ENCODE data around the gene TTC3.
A peak's percentile ranks its signal among the peaks of the same experiment; 100 is the strongest.
"Not testable (repeated sequence)": the region's sequence is repeated elsewhere in the genome, so short reads cannot be mapped to it uniquely, and the experiment has no call there.

The TTC3 gene

GRCh38 chr21:37214952-37215351, 141.9 kb downstream of the TTC3 start:
- TF ChIP-seq, protein P1, sequence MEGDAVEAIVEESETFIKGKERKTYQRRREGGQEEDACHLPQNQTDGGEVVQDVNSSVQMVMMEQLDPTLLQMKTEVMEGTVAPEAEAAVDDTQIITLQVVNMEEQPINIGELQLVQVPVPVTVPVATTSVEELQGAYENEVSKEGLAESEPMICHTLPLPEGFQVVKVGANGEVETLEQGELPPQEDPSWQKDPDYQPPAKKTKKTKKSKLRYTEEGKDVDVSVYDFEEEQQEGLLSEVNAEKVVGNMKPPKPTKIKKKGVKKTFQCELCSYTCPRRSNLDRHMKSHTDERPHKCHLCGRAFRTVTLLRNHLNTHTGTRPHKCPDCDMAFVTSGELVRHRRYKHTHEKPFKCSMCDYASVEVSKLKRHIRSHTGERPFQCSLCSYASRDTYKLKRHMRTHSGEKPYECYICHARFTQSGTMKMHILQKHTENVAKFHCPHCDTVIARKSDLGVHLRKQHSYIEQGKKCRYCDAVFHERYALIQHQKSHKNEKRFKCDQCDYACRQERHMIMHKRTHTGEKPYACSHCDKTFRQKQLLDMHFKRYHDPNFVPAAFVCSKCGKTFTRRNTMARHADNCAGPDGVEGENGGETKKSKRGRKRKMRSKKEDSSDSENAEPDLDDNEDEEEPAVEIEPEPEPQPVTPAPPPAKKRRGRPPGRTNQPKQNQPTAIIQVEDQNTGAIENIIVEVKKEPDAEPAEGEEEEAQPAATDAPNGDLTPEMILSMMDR (IDR thresholded peaks at IDR 0.05; ENCODE audit: borderline replicate concordance, insufficient read depth, low read depth, low read length) = no peak
- no peak overlapping the region for H3K4me3 ChIP-seq (ENCODE audit: low read depth, low read length)

DNA sequence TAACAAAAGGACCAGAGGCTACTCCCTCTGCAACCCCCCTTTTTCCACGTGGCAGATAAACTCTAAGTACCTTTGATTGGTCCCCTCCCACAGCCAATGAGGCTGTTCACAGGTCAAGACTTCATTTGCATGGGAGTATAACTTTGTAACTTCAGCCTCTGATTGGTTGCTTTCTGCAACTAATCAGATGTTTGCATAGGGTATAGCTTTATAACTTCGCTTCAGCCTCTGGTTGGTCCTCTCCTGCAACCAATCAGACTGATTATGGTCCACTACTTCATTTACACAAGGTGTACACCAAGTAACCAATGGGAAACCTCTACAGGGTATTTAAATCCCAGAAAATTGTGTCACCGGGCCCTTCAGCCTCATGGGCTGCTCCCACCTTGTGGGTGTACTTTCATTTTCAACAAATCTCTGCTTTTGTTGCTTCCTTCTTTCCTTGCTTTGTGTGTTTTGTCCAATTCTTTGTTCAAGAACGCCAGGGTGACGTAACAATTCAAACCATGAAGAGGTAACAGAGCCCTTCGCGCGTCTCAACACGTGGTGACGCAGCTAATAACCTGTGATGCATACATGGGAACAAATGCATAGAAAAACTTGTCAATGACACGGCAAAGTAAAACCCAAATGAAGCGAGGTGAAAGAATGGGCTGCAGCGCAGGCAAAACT, 146.8 kb downstream of the TTC3 start:
- TF ChIP-seq, protein P1 (IDR thresholded peaks at IDR 0.05; ENCODE audit: borderline replicate concordance, insufficient read depth, low read depth, low read length) = no peak
- H3K4me3 ChIP-seq (ENCODE audit: low read depth, low read length) = peak overlapping the region; percentile 63

DNA sequence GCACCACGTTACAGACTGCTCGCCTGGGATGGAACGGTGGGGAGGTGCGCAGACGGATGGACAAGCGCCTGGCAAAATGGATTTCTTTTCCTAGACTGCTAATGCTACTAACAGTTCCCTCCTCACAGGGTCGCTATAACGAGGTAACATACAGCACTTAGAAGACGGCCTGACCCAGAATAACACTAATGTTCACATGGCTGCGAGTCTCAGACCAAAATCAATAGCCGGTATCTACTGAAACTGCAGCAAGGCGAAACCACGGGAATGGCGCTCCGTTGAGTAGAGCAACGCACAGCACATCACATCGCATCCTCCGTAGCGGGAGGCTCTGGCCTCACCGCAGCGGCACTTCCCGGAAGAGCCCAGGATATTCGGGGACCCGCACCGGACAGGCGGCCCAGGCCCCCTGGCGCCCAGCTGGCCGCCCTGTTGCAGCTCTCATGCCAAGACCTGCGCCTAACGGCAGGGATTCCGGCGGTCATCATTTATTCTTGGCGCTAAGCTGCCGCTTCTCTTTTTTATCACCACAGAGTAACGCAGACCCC, 147.5 kb downstream of the TTC3 start:
- TF ChIP-seq, protein P1 (IDR thresholded peaks at IDR 0.05; ENCODE audit: borderline replicate concordance, insufficient read depth, low read depth, low read length) = 0 out of 2 replicates have a peak, but pooled peaks have one; percentile 12
- peak overlapping the region; percentile 63 for H3K4me3 ChIP-seq (ENCODE audit: low read depth, low read length)

DNA sequence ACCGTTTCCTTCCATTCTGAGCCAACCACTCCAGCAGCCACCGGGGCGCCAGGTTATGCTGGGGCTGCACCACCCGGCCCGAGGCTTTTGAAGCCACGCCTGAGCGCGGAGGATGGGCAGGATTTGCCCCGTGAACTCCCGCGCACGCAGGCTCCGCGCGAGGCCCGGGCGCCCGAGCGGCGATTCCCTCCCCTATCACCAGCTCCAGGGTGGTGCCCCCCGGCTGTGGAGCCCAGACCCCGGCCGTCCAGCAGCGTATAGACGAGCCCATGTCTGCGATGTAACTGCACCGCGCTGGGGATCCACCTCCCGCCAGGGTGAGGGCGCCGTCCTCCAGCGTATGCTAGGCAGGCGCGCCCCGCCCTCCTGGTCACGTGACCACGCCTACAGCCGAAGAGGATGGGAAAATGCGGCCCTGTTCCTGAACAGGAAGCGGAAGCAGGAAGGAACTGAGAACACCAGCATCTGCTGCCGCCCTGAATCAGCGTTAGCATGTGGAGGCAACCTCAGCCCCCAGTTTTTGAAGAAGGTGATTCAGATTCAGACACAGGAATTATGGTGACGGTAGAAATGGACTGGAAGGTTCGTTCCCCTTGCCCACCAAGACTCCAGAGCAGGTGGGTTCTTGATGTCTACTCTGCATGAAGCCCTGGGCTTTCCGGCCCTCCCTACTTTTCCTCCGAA, 148.1 kb downstream of the TTC3 start:
- peak overlapping the region; percentile 63 for H3K4me3 ChIP-seq (ENCODE audit: low read depth, low read length)
- TF ChIP-seq, protein P1 (IDR thresholded peaks at IDR 0.05; ENCODE audit: borderline replicate concordance, insufficient read depth, low read depth, low read length) = peak; percentile 80

DNA sequence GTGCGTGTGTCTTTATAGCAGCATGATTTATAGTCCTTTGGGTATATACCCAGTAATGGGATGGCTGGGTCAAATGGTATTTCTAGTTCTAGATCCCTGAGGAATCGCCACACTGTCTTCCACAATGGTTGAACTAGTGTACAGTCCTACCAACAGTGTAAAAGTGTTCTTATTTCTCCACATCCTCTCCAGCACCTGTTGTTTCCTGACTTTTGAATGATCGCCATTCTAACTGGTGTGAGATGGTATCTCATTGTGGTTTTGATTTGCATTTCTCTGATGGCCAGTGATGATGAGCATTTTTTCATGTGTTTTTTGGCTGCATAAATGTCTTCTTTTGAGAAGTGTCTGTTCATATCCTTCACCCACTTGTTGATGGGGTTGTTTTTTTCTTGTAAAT, 149.2 kb downstream of the TTC3 start:
- not testable (repeated sequence) for H3K4me3 ChIP-seq (ENCODE audit: low read depth, low read length)

DNA sequence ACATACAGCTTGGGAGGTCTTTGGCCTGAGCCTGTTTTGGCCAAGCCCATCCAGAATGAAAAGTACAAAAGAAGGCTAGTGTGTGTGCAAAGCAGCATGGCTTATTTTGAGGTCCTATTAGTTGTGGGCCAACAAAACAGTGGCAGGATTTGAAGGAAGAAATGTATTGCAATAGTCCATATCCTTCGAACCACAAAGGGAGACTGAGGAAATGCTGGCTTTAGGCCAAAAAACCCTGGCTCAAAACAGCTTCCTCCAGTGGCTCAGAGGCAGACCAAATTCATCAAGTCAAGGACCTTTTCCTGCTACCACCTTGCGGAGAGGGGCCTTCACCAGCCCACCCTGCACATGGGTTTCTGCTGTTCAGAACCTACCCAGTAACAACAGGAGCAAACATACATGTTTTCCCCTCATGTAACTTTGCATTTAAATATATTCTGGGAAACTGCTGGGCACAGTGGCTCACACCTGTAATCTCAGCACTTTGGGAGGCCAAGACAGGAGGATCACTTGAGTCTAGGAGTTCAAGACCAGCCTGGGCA, 150.8 kb downstream of the TTC3 start:
- H3K4me3 ChIP-seq (ENCODE audit: low read depth, low read length) = no peak overlapping the region
- TF ChIP-seq, protein P1 (IDR thresholded peaks at IDR 0.05; ENCODE audit: borderline replicate concordance, insufficient read depth, low read depth, low read length) = no peak

- H3K4me3 ChIP-seq (ENCODE audit: low read depth, low read length) = no peak overlapping the region
- TF ChIP-seq, protein P1 (IDR thresholded peaks at IDR 0.05; ENCODE audit: borderline replicate concordance, insufficient read depth, low read depth, low read length) = no peak
These were observed 152.1 kb downstream of the TTC3 start for GRCh38 chr21:37224861-37225839.

Data from GM12875 (cell line).